Forelimb muscle (tissue), 1 donor: ENCODE data around the gene NMNAT2. TPM values are rescaled to one million over a fixed set of nuclear protein-coding genes. Genes with fewer than 3 reads are reported as not detected.
"Not testable (repeated sequence)": the region's sequence is repeated elsewhere in the genome, so short reads cannot be mapped to it uniquely, and the experiment has no call there.

ENCODE experiments used
- DNase-seq: peaks from one replicate; pipeline ENCODE4 v3.0.0-alpha.2; 2013; ENCODE audit warnings: low read depth
- polyA plus RNA-seq: library from polyadenylated mRNA; unstranded; fragments of 120-200 nt; gene quantifications from one replicate; pipeline ENCODE4 v1.2.1, GENCODE V29; 2013; ENCODE audit not compliant: insufficient read length

Gene NMNAT2
- polyA plus RNA-seq, 1 donor = 0.68 TPM

DNA sequence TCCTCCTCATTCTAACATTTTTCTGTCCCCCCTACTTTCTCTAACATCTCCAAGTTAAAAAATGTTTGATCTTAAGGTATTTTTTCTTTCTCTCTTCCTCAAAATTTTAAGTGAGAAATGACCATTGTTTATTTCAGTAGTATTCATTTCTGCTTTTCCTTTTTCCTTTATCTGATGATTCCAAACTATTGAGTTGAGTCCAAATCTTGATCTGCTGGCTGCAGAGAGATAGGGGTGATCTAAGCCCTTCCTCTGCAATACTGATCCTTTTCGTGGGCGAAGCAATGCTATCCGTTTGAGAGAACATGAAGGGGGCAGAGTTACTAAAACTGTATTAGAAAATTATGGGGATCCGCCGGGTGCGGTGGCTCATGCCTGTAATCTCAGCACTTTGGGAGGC is 516 bp upstream of the NMNAT2 start:
- DNase-seq = no peak

DNA sequence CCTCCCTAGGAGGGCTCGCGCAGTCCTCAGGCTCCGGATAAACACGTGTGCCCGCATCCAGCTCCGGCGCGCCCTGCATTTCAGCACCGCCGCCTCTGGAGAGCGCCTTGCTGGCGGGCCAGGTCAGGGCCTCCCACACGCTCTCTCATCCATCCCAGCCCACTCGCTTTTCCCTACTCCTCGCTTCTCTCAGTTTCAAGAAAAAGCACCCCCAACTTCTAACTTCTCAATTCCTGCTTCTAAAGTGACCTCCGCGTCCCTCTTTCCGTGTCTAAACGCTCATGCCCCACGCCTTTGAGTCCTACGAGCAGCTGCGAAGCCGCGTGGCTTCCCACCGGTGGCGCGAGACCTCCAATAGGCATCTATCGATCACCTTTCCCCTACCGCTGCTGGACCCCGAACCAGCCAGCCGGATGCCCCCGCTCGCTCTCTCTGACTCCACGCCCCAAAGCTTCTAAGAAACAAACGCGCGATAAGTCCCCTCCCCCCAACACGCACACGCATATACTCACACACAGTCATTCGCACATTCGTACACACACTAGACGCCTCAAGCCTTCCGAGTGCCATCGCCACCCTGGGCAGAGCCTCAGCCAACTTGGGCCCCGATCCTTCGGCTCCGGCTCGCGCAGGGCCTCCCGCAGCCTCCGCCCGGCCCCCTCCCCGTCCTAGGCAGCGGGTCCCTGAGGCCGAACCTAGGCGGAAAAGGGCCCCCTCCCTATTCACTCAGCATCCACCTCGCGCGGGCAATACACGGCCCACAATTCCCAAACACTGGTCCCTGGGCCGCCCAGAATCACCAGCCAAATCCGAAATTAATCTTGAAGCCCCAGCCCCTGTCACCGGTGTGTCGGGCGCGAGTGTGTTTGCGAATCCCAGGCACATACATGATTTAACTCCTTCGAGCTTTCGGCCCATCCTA is 1.1 kb downstream of the NMNAT2 start:
- no peak for DNase-seq

DNA sequence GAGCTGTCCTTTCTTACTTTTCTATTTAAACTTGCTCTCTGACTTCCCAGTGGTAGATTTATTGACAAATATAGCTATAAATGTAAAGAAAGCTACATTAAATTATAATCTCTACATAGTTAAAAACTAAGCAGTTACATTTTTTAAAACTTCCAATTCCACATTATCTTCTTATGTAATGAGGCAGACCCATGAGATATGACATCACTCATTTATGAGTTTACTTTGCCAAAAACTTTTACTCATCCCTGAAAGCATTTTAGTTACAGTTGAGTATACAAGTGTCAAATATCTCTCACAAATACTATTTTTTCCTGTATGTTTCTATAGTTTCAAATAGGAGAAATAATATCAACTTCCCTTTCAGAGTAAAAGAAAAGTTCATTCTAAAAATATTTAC is 3.8 kb downstream of the NMNAT2 start:
- DNase-seq = no peak

DNA sequence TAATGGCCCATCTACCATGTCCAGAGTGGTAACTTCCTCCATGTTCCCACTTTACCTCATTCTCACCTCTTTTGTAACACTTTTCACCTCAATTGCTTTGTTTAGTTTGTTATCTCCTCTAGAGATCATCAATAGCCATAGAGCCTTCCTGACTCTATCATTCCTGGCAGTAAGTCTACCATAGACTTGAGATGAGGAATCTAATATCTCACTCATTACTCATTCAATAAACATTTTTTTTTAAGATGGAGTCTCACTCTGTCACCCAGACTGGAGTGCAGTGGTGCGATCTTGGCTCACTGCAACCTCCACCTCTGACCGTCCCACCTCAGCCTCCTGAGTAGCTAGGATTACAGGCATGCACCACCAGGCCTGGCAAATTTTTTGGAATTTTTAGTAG is 7.1 kb downstream of the NMNAT2 start:
- no peak for DNase-seq

DNA sequence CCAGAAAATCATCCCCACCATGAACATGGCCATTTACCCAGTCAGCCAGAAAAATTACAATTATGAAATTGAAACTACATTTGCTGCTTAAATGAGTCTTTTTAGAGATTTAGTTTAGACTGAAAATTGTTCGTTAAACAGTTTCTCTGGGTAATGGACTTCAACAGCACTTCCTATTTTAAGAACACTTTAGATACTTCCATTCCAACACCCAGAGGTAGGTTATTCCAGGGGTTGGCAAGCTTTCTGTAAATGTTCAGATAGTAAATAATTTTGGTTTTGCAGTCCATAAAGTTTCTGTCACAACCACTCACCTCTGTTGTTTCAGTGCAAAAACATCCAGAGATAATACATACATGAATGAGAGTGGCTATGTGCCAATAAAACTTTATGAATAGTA is 10.2 kb downstream of the NMNAT2 start:
- no peak for DNase-seq

DNA sequence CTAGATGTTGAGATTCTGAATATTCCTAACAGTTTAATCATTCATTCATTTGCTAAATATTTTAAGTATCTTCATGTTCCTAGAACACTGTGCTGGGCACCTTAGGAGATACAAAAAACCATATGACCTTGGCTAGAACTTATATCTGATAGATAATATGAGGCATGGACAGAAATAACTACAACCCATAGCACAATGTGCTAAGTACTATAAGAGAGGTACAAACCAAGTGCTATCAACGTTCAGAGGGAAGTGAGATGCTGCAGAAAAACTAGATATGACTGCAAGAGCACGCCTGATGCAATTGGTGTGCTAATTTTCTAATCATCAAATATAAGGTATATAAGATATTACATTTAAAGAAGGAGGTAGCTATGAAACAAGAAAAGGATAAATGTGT is 10.7 kb downstream of the NMNAT2 start:
- DNase-seq = no peak

DNA sequence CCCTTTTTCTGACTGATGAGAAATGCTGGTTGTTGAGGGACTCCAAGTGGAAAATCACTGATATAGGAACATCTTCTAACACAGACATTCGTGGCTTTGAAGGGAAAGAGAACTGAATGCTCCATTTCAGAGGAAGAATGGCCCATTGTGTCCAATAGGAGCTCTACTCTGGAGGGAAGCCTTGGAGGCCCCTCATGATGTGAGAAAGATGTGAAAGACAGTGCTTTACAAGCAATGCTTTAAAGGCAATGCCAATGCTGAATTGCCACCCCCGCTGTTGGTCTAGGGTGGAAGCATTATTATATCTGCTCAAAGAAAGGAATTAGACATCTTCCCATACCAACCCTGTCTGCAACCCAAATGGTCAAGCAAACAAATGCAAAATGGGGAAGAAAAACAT is 13.7 kb downstream of the NMNAT2 start:
- no peak for DNase-seq

DNA sequence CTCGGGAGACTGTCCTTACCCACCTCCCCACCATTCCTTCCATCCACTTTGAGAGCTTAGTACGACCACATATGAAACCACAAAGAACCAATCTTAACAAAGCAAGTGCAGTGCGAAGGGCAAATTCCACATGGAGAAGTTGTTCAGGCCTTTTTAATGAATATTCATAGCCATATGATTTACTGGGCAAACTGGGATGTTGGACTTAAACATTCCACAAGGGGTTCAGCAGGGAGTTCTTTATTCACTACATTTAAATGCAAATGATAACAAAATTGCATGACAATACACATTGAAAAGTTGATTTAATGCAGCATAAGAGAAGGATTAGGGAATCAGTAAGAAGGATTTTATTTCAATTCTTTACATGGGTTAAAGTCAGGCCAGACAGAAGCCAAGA is 14.7 kb downstream of the NMNAT2 start:
- no peak for DNase-seq

DNA sequence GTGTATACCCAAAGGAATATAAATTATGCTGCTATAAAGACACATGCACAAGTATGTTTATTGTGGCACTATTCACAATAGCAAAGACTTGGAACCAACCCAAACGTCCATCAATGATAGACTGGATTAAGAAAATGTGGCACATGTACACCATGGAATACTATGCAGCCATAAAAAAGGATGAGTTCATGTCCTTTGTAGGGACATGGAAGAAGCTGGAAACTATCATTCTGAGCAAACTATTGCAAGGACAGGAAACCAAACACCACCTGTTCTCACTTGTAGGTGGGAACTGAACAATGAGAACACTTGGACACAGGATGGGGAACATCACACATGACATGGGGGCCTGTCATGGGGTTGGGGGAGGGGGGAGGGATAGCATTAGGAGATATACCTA is 16.6 kb downstream of the NMNAT2 start:
- not testable (repeated sequence) for DNase-seq

DNA sequence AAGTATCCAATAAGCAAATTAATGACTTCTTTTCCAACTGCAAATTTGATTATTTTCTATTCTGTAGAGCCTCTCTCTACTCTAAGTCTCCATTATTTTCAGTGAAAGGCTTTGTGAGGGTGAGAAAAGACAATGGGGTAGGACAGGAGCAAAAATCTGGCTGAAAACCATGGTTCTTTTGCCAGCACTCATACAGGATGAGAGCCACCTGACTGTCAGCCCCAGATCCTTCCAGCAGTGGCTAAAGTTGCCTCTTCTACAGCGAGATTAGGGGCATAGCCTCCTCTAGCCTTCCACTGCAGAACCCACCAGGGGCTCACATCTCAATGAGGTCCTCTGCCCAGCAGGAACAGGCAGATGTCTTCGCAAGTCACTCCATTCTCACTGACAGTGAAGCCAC is 23.7 kb downstream of the NMNAT2 start:
- DNase-seq = no peak

DNA sequence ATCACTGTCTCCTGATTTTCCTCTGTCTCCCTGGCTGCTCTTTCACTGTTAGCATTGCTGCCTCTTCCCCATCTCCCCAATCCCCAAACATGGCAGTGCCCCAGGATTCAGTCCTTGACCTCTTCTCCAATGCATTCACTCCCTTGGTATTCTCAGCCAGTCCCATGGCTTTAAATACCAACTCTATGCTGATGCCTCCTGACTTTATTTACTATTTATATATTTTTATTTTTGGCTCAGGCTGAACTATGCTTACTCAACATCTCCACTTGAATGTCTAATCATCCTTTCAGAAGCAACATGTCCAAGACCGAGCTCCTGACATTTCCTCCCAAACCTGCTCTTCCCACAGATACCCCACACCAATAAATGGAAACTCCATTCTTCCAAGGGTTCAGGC is 26.3 kb downstream of the NMNAT2 start:
- no peak for DNase-seq

DNA sequence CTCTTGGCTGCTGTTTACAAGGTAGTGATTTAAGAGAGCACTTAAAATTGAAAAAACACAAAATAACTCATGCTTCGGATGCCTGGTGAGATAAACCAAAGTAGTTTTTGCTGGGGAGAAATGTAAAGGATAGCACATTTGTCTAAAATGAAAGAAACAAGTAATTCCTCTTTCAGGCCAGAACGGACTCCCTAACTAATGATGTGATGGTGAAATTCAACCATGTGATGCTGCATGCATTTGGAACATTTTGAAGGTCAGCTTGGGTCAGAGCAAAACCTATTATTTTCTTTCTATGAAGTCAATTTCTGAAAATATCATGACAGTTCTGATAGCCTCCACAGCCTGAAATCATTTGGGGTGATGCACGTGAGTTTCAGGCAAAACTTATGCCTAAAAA is 27.6 kb downstream of the NMNAT2 start:
- DNase-seq = no peak

DNA sequence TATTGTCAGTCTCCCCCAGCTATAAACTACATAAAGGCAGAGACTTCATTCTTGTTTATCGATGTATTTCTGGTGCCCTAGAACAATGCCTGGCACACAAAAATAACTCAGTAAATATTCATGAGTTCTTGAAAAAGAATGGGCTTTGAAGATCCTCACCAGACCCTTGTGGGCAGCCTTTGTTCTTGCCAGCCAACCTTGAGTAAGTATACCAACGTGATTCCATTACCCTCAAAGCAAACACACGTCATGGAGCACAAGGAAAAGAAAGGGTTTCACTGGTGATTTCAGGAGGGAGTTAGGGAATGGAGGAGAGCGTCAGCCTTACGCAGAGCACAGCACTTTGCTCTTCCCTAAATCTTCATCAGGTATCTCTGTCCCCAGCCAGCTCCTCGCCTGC is 29.4 kb downstream of the NMNAT2 start:
- DNase-seq = no peak

DNA sequence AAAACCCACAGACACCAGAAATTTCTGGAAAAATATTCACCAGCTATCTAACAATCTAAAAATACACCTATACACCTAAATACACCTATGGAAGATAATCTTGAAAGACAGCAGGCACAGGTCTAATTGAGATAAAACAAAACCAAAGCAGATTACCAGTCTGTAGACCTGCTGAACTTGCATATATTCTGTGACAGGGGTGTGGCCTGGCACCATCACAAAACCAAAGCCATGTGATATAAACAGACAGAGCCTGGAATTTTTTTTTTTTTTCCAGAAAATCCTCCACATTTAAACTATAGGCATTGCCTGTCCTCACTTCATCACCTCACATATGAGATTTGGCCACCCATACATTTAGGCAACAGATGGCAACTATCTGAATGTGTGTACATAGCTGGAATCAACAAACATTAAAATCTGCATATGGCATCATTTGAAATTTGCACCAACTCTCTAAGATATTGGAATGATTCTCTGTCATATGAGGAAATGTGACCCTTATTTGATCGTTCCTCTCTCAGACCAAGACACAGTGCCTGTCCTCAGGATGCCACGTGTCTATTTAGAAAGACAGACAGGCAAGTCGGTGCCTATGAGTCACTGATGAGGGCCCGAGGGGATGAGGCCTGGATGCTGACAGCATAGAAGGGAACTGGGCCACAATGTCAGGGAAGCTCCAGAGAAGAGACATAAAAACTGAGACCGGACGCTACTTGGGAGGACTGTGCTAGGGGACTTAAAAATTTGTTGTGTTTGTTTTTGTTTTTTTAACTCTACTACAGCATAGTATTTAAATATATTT is 32.6 kb downstream of the NMNAT2 start:
- DNase-seq = no peak

DNA sequence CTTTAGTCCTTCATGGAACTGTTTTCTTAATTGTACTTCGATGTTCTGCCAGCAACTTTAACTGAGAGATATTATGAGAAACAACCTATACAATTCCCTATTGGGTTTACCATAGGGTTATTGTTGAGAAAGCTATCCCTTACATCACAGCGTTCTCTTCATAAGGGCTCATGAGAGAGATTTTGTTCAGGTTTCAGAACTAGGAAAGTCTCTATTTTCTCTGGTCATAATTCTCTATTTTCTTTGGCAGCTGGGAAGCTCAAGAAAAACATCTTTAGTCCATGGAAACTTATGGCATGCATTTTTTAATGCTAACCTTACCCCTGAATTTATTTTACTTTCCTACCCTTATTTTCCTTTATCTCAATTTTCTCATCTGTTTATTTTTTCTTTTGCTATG is 38.2 kb downstream of the NMNAT2 start:
- DNase-seq = no peak

DNA sequence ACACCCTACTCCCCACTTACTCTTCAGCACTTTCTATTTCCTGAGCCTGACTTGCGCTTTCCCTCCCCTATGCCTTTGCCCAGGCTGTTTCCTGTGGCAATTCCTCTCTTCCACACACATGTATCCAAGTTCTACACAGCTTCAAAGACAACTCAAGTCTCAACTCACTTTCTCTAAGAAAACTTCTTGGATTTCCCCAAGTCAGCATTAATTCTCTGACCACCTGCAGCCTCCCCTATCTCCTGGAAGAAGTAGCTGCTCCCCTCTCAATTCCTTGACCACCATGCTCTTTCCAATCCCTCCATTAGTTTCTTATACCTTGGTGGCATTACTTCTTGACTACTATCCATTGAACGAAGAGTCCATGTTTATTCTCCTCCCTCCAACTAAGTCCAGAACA is 42.8 kb downstream of the NMNAT2 start:
- DNase-seq = no peak

DNA sequence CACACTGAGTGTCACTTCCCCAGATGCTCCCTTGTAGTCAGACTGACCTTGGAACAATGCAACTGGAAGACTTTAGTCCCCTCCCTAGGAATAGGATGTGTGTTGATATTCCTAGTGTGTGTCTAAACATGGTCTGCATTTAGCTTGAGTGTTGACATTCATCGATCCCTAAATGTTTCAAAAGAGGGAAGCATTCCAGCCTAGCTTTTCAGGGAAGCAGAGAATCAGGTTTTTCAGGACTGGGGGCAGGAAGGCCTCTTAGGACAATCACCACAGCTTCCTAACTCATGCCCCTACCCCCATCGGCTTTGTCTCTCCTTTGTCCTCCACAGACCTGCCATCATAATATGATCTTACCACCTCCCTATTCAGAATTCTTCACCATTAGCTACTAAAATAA is 43.4 kb downstream of the NMNAT2 start:
- DNase-seq = no peak

DNA sequence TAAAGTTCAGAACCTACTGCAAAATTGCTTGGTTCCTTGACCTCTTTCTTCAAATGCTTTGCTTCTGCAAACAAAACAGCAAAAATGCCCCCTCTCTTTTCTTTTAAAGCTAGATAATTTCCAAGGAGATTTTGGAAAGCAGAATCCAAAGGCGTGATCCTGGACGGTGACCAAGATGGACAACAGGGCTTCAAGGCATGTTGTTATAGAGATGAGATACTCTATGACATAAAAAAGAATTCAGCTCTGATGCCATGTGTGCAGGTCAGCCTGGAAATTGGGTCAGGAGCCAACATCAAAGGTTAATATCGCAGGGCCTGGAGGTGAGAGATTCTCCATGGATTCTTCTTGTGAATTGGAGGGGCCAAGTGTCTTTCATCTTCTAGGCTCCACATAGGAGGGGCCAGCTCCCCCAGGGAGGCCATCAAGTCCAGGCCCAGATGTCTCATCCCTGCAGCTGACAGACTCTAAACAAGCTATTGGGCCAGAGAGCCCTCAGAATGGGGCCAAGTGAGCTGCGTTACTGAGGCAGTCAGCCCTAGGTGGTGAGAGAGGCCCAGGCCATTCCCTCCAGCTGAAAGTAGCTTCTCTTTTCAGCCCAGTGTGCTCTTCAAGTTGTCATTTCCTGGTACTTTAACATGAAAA is 45.5 kb downstream of the NMNAT2 start:
- DNase-seq = no peak

DNA sequence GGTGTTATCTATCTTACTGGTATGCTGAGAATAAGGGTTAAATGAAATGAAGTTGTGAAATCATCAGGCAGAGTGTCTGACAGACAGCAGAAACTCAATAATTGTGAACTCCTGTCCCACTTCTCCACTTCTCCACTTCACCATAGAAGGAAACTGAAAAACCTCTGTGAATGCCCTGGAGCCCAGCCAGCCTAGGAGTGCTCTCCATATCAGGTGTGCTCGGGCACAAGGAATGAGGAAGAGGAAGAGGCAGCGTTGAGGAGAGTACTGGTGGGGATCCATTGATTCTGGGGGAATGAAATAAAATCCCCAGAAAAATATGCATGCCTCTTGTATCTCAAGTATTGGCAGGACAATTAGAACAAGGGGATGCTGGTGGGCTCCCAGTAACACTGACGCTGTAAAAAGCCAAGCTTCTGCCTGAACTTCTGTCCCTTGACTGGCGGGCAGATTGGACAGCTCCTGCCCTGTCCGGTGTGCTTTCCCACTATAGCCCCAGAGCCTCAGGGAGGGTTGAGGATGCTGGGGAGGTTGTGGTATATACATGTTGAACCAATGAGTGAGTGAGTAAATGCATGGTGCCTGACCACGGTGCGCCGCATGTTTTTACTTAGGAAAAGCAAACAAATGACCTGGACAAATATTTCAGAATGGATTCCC is 47.7 kb downstream of the NMNAT2 start:
- DNase-seq = no peak

DNA sequence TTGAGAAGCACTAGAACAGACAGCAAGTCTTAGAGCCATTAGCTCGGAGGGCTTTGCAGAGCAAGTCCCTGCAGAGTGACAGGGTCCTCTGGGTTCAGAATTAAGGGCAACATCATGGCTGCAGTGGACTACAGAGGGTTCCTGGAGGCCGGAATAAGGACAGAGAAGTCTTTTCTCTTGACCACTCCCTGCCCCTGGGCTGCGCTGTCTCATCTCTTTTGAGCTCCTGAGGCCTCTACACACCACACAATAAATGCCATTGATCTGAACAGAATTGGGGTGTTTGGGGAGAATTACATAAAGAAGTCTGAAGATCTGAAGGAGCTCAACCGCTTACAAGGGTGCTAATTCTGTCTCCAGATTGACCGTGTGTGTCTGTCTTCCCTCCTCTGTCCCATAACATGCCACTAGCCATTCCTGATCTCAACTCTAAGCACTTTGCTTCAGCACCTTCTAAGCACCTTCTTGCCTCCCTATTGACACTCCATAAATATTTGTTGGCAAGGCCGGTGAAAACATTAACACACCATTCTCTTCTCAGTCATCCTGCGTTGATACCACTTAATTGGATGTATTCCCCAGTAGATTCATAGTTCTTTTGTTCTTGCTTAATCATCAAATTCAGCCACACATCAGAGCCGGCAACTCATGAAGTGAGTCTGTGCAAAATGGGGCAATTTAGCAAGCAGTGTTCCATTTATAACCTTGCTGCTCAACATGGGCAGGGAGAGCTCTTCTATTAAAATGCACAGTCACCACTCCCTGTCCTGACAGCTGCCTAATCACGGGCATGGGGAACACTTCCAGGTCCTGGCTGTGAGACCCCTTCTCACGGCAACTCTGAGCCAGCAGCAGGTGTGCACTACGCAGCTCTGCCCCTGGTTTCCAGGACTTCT is 49.7 kb downstream of the NMNAT2 start:
- no peak for DNase-seq

DNA sequence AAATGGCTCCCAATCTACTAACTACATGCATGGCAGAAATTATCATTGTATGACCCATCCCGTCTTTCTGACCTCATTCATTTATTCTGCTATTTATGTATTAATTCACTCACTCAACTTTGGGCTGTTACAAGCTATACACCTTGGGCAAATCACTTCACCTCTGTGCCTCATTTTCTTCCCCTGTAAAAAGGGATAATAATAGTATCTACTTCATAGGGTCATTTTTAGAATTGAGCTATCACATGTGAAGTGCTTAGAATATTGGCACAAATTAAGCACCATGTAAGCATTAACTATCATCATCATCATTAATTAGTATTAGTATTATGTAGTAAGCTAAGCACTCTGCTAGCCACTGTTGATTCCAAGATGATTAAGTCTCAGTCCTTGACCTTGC is 52.1 kb downstream of the NMNAT2 start:
- DNase-seq = no peak
